Forelimb muscle (tissue), 1 donor: ENCODE measurements around the gene LENG1. TPM values are rescaled to one million over a fixed set of nuclear protein-coding genes. Genes with fewer than 3 reads are reported as not detected.

ENCODE experiments used
- DNase-seq: peaks from one replicate; pipeline ENCODE4 v3.0.0-alpha.2; 2013; ENCODE audit warnings: low read depth
- polyA plus RNA-seq: library from polyadenylated mRNA; unstranded; fragments of 120-200 nt; gene quantifications from one replicate; pipeline ENCODE4 v1.2.1, GENCODE V29; 2013; ENCODE audit not compliant: insufficient read length

Gene LENG1
- polyA plus RNA-seq, 1 donor = 8.1 TPM

- DNase-seq = no peak
Observed at GRCh38 chr19:54109651-54110050, 49.9 kb downstream of the LENG1 start.

GRCh38 chr19:54108496-54108895 lies 51.0 kb downstream of the LENG1 start:
- no peak for DNase-seq

GRCh38 chr19:54107876-54108490 lies 51.5 kb downstream of the LENG1 start:
- DNase-seq = no peak

- no peak for DNase-seq
Observed at GRCh38 chr19:54106716-54107115, 52.8 kb downstream of the LENG1 start.

- DNase-seq = no peak
Observed at GRCh38 chr19:54105796-54106195, 53.7 kb downstream of the LENG1 start.

Other genes starting within 250 kb of the LENG1 start
- 0.91 TPM for gene CACNG8, start 196.8 kb downstream of the LENG1 start, polyA plus RNA-seq
- gene CACNG6, start 168.1 kb downstream of the LENG1 start, polyA plus RNA-seq = 27.8 TPM
- gene VSTM1, start 95.8 kb downstream of the LENG1 start, polyA plus RNA-seq = 0.19 TPM
- not detected for gene TARM1, start 78.4 kb downstream of the LENG1 start, polyA plus RNA-seq
- gene OSCAR, start 58.9 kb downstream of the LENG1 start, polyA plus RNA-seq = 0.39 TPM
- 120 TPM for gene NDUFA3, start 56.9 kb downstream of the LENG1 start, polyA plus RNA-seq
- 13.5 TPM for gene TFPT, start 44.1 kb downstream of the LENG1 start, polyA plus RNA-seq
- gene PRPF31, start 44.0 kb downstream of the LENG1 start, polyA plus RNA-seq = 44.1 TPM
- gene CNOT3, start 22.0 kb downstream of the LENG1 start, polyA plus RNA-seq = 36.9 TPM
- gene TMC4, start 13.4 kb upstream of the LENG1 start, polyA plus RNA-seq = 3.4 TPM
- 27.2 TPM for gene MBOAT7, start 29.9 kb upstream of the LENG1 start, polyA plus RNA-seq
- gene TSEN34, start 31.6 kb upstream of the LENG1 start, polyA plus RNA-seq = 32.5 TPM
- gene RPS9, start 41.1 kb upstream of the LENG1 start, polyA plus RNA-seq = 2,526 TPM
- gene LILRB3, start 63.3 kb upstream of the LENG1 start, polyA plus RNA-seq = 1.8 TPM
- gene LILRA6, start 83.1 kb upstream of the LENG1 start, polyA plus RNA-seq = 1.2 TPM
- 8.1 TPM for gene LILRB5, start 97.6 kb upstream of the LENG1 start, polyA plus RNA-seq
- 1.9 TPM for gene LILRB2, start 121.4 kb upstream of the LENG1 start, polyA plus RNA-seq
- 0.44 TPM for gene LILRA5, start 153.4 kb upstream of the LENG1 start, polyA plus RNA-seq
- not detected for gene LILRA4, start 179.4 kb upstream of the LENG1 start, polyA plus RNA-seq
- 6.6 TPM for gene LAIR1, start 205.2 kb upstream of the LENG1 start, polyA plus RNA-seq